Fibroblast of villous mesenchyme (primary cell): Measurements from ENCODE around the gene ST3GAL6. TPM values are rescaled to one million over a fixed set of nuclear protein-coding genes. Genes with fewer than 3 reads are reported as not detected.
A peak's percentile ranks its signal among the peaks of the same experiment; 100 is the strongest.
"Not testable (repeated sequence)": the region's sequence is repeated elsewhere in the genome, so short reads cannot be mapped to it uniquely, and the experiment has no call there.

Source experiments
- DNase-seq: peaks from one replicate; pipeline ENCODE4 v3.0.0-alpha.2; 2010; ENCODE audit warnings: low read depth
- H3K4me3 ChIP-seq: 2 replicates; pipeline ENCODE4 v1.5.1; 2011; ENCODE audit warnings: low read depth, mild to moderate bottlenecking, low read length
- CTCF ChIP-seq: IDR thresholded peaks from 2 replicates; pipeline ENCODE4 v1.5.1; 2012; ENCODE audit warnings: low read depth, mild to moderate bottlenecking, low read length; ENCODE audit not compliant: insufficient read depth
- small RNA-seq: library from RNA; depleted of rRNA; stranded (forward); fragments of <200 nt; gene quantifications from one replicate; pipeline ENCODE3, GENCODE V24; 2012
- total RNA-seq: library from RNA; depleted of rRNA; stranded (reverse); fragments of >200 nt; gene quantifications from 2 replicates; pipeline ENCODE4 v1.2.3, GENCODE V29; 2012

Gene ST3GAL6
- total RNA-seq, 1 donor, result 3.9 TPM

GRCh38 chr3:98827221-98827920, 64.2 kb downstream of the ST3GAL6 start:
- DNase-seq, result peak; percentile 10
- H3K4me3 ChIP-seq, result no peak overlapping the region
- no peak for TF ChIP-seq CTCF

- TF ChIP-seq CTCF, result no peak
- DNase-seq, result no peak
- no peak overlapping the region for H3K4me3 ChIP-seq
These were observed 66.2 kb downstream of the ST3GAL6 start for GRCh38 chr3:98829246-98829832.

DNA sequence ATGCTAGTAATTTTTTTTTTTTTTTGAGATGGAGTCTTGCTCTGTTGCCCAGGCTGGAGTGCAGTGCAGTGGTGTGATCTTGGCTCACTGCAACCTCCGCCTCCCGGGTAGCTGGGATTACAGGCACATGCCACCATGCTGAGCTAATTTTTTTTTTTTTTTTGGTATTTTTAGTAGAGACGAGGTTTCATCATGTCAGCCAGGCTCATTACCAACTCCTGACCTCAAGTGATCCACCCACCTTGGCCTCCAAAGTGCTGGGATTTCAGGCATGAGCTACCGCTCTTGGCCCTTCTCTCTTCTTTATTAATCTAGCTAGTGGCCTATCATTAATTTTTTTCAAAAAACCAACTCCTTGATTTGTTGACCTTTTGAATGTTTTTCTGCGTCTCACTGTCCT, 67.9 kb downstream of the ST3GAL6 start:
- DNase-seq, H3K4me3 ChIP-seq: not testable (repeated sequence)

DNA sequence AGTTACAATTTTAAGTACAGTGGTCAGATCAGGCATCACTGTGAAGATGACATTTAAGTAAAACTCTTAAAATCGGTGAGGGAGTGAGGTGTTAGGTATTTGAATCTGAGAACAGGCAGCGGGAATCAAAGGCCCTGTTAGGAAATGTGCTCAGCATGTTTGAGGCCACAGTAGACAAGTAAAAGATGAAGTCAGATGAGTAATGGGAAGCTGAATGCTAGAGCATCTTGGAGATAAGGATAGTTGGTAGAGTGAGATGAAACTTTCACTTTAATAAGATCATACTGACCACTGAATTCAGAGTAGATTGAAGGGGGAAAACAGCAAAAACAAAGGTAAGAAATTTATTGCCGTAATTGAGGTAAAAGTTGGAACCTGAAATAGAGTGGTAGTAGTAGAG, 76.7 kb downstream of the ST3GAL6 start:
- H3K4me3 ChIP-seq, result no peak overlapping the region
- DNase-seq, result peak; percentile 31
- no peak for TF ChIP-seq CTCF

- no peak for TF ChIP-seq CTCF
- DNase-seq, result peak; percentile 11
- no peak overlapping the region for H3K4me3 ChIP-seq
These were observed 80.3 kb downstream of the ST3GAL6 start for GRCh38 chr3:98843266-98843959.

Small RNA genes within 50 kb of the gene (small RNA-seq; reads per million reads assigned to genes)
- gene RNU6-26P, result not detected

Other genes with a start within 250 kb of the ST3GAL6 start
- 54.4 and 98.0 TPM in 2 replicates for gene CLDND1, start 240.4 kb upstream of the ST3GAL6 start, total RNA-seq
- not detected in 2 replicates for gene GPR15, start 231.4 kb upstream of the ST3GAL6 start, total RNA-seq
- 19.3 and 27.2 TPM in 2 replicates for gene CPOX, start 169.7 kb upstream of the ST3GAL6 start, total RNA-seq
- gene DCBLD2, start 138.4 kb downstream of the ST3GAL6 start, total RNA-seq, result 225 and 300 TPM in 2 replicates